GM23248 (cell line): Measurements from ENCODE around the gene HDAC4. TPM values are rescaled to one million over a fixed set of nuclear protein-coding genes. Genes with fewer than 3 reads are reported as not detected.

Experiments
- DNase-seq: peaks from one replicate; pipeline ENCODE4 v3.0.0-alpha.2; 2015
- H2AFZ ChIP-seq: fragments of 200-600 bp; sonication (generic); 2 replicates; pipeline ENCODE4 v1.6.1; 2016; ENCODE audit warnings: antibody characterized with exemption
- H3F3A ChIP-seq: fragments of 200-600 bp; sonication (generic); 2 replicates; pipeline ENCODE4 v1.6.1; 2016; ENCODE audit warnings: mild to moderate bottlenecking, antibody characterized with exemption, mixed run types; ENCODE audit not compliant: insufficient read depth
- H3K27ac ChIP-seq: fragments of 200-600 bp; sonication (generic); 2 replicates; pipeline ENCODE4 v1.5.1; 2016; ENCODE audit warnings: mild to moderate bottlenecking
- H3K27me3 ChIP-seq: fragments of 200-600 bp; sonication (generic); replicated peaks from 2 replicates; pipeline ENCODE4 v1.6.1; 2016; ENCODE audit warnings: mild to moderate bottlenecking; ENCODE audit not compliant: insufficient read depth
- H3K36me3 ChIP-seq: fragments of 200-600 bp; sonication (generic); 2 replicates; pipeline ENCODE4 v1.6.1; 2016; ENCODE audit warnings: low read depth, mild to moderate bottlenecking
- H3K4me1 ChIP-seq: fragments of 200-600 bp; sonication (generic); 2 replicates; pipeline ENCODE4 v1.6.1; 2016; ENCODE audit warnings: mild to moderate bottlenecking; ENCODE audit not compliant: insufficient read depth
- H3K4me2 ChIP-seq: fragments of 200-600 bp; sonication (generic); one replicate; pipeline ENCODE4 v1.6.1; 2016; ENCODE audit warnings: mild to moderate bottlenecking; ENCODE audit not compliant: unreplicated experiment
- H3K4me3 ChIP-seq: fragments of 200-600 bp; sonication (generic); 2 replicates; pipeline ENCODE4 v1.5.1; 2016; ENCODE audit warnings: mild to moderate bottlenecking
- H3K79me2 ChIP-seq: fragments of 200-600 bp; sonication (generic); 2 replicates; pipeline ENCODE4 v1.6.1; 2016; ENCODE audit warnings: mild to moderate bottlenecking; ENCODE audit not compliant: insufficient read depth
- H3K9ac ChIP-seq: fragments of 200-600 bp; sonication (generic); 2 replicates; pipeline ENCODE4 v1.6.1; 2016; ENCODE audit warnings: mild to moderate bottlenecking
- H3K9me2 ChIP-seq: fragments of 200-600 bp; sonication (generic); 2 replicates; pipeline ENCODE4 v1.6.1; 2016; ENCODE audit warnings: mixed run types, mild to moderate bottlenecking, moderate library complexity; ENCODE audit not compliant: insufficient read depth
- H3K9me3 ChIP-seq: fragments of 200-600 bp; sonication (generic); one replicate; pipeline ENCODE4 v1.6.1; 2017; ENCODE audit warnings: low read depth
- H4K20me1 ChIP-seq: fragments of 200-600 bp; sonication (generic); 2 replicates; pipeline ENCODE4 v1.6.0; 2016; ENCODE audit not compliant: insufficient read depth
- EZH2 ChIP-seq: fragments of 200-600 bp; sonication (generic); IDR thresholded peaks from 2 replicates; pipeline ENCODE4 v1.6.1; 2018; ENCODE audit warnings: antibody characterized with exemption, mild to moderate bottlenecking; ENCODE audit not compliant: insufficient read depth, poor library complexity, severe bottlenecking
- EZH2phosphoT487 ChIP-seq: fragments of 200-600 bp; sonication (generic); IDR thresholded peaks from 2 replicates; pipeline ENCODE4 v1.6.1; 2018; ENCODE audit warnings: antibody characterized with exemption, moderate library complexity, mild to moderate bottlenecking, low read depth; ENCODE audit not compliant: insufficient read depth
- WGBS, 2 experiments: methylation state at CpG; one replicate each; pipeline ENCODE4 v1.1.6; 2015 to 2017; ENCODE audit warnings: low lambda C conversion rate in 2 of 2, low coverage in 1 of 2; ENCODE audit errors: missing lambda C conversion rate in 2 of 2; 5-methylcytosine and 5-hydroxymethylcytosine counted together
- in situ Hi-C: fragments of 300-500 bp; cut with MboI; formaldehyde crosslinking; loops from 2 replicates; pipeline ENCODE4 v1.15.0; 2020
- polyA plus RNA-seq: library from polyadenylated mRNA; unstranded; fragments of >200 nt; fragmentation: Nextera tagmentation; extraction: Ambion mirVana; gene quantifications from 2 replicates; pipeline ENCODE4 v1.2.1, GENCODE V29; 2016
- total RNA-seq: library from RNA; depleted of rRNA; stranded (reverse); fragments of >200 nt; shearing (Covaris generic); gene quantifications from 2 replicates; pipeline ENCODE4 v1.2.3, GENCODE V29; 2014

Gene HDAC4
- total and polyA plus RNA-seq, 2 experiments from 2014 or later: 2.1 to 6.3 TPM

- Histone ChIP-seq H3K4me2 (no peak overlapping the region), H3K27ac (no peak overlapping the region), H3K9me3 (no peaks in the 10 kb centered on the region), H3K9me2 (no peaks in the 10 kb centered on the region), H2AFZ (no peak overlapping the region), H3K79me2 (peaks cover 20% of the 10 kb centered on the region), H4K20me1 (no peaks in the 10 kb centered on the region), H3F3A (no peaks in the 10 kb centered on the region), H3K4me1 (no peaks in the 10 kb centered on the region), H3K9ac (no peak overlapping the region), H3K4me3 (no peak overlapping the region), H3K36me3 (no peaks in the 10 kb centered on the region), H3K27me3 (no peaks in the 10 kb centered on the region)
- 90% methylated on average over 8 of the region's 8 CpGs for WGBS, 2 experiments
- TF ChIP-seq EZH2phosphoT487: no peak
- no peak for TF ChIP-seq EZH2
- no peak for DNase-seq
- in situ Hi-C loops: no loop called here
These were observed 55.6 kb downstream of the HDAC4 start for GRCh38 chr2:239345251-239345650.

- no peaks in the 10 kb centered on the region for H3K9me2 ChIP-seq
- WGBS, 2 experiments: 98 to 99% methylated on average over 4 of the region's 4 CpGs
- peaks cover 20% of the 10 kb centered on the region for H3K79me2 ChIP-seq
- DNase-seq: no peak
- TF ChIP-seq EZH2phosphoT487 (no peak), EZH2 (no peak)
- in situ Hi-C loops: no loop called here
- no peaks in the 10 kb centered on the region for H3F3A ChIP-seq
- H3K9me3 ChIP-seq: no peaks in the 10 kb centered on the region
- H3K27ac ChIP-seq: no peak overlapping the region
- H2AFZ ChIP-seq: no peak overlapping the region
- no peaks in the 10 kb centered on the region for H4K20me1 ChIP-seq
- H3K4me2 ChIP-seq: no peak overlapping the region
- H3K27me3 ChIP-seq: no peaks in the 10 kb centered on the region
- no peaks in the 10 kb centered on the region for H3K36me3 ChIP-seq
- no peak overlapping the region for H3K9ac ChIP-seq
- no peak overlapping the region for H3K4me3 ChIP-seq
- H3K4me1 ChIP-seq: no peaks in the 10 kb centered on the region
These were observed 56.0 kb downstream of the HDAC4 start for GRCh38 chr2:239344857-239345216.

- peaks cover 20% of the 10 kb centered on the region for H3K79me2 ChIP-seq
- H3K27ac ChIP-seq: no peak overlapping the region
- H3K9me3 ChIP-seq: no peaks in the 10 kb centered on the region
- no peak for DNase-seq
- no peaks in the 10 kb centered on the region for H4K20me1 ChIP-seq
- H3K4me1 ChIP-seq: no peaks in the 10 kb centered on the region
- in situ Hi-C loops: no loop called here
- WGBS, 2 experiments: 89% methylated on average over 23 of the region's 23 CpGs
- no peak overlapping the region for H3K9ac ChIP-seq
- TF ChIP-seq EZH2 (no peak), EZH2phosphoT487 (no peak)
- H2AFZ ChIP-seq: no peak overlapping the region
- H3K4me3 ChIP-seq: no peak overlapping the region
- no peaks in the 10 kb centered on the region for H3K9me2 ChIP-seq
- no peaks in the 10 kb centered on the region for H3K27me3 ChIP-seq
- H3K4me2 ChIP-seq: no peak overlapping the region
- no peaks in the 10 kb centered on the region for H3K36me3 ChIP-seq
- H3F3A ChIP-seq: no peaks in the 10 kb centered on the region
These were observed 56.6 kb downstream of the HDAC4 start for GRCh38 chr2:239343946-239344856.

- Histone ChIP-seq H3K79me2 (peaks cover 20% of the 10 kb centered on the region), H3K4me2 (no peak overlapping the region), H3K9me2 (no peaks in the 10 kb centered on the region), H3K9ac (no peak overlapping the region), H3K4me1 (no peaks in the 10 kb centered on the region), H3K4me3 (no peak overlapping the region), H3K27me3 (no peaks in the 10 kb centered on the region), H3K36me3 (no peaks in the 10 kb centered on the region), H4K20me1 (no peaks in the 10 kb centered on the region), H3F3A (no peaks in the 10 kb centered on the region), H3K27ac (no peak overlapping the region), H3K9me3 (no peaks in the 10 kb centered on the region), H2AFZ (no peak overlapping the region)
- TF ChIP-seq EZH2 (no peak), EZH2phosphoT487 (no peak)
- no peak for DNase-seq
- 98 to 99% methylated on average over 10 of the region's 10 CpGs for WGBS, 2 experiments
- in situ Hi-C loops: no loop called here
These were observed 57.4 kb downstream of the HDAC4 start for GRCh38 chr2:239343460-239343859.
